Measurements from ENCODE around the gene IGSF23. TPM values are rescaled to one million over a fixed set of nuclear protein-coding genes. Genes with fewer than 3 reads are reported as not detected.

IGSF23 gene
- total RNA-seq, 4 donors from 2014 or later, result not detected

GRCh38 chr19:44661205-44661604, 47.8 kb downstream of the IGSF23 start:
- ATAC-seq (ENCODE audit: low FRiP score) (no peak), DNase-seq (ENCODE audit: low spot score) (no peak)
- TF ChIP-seq, protein P1, sequence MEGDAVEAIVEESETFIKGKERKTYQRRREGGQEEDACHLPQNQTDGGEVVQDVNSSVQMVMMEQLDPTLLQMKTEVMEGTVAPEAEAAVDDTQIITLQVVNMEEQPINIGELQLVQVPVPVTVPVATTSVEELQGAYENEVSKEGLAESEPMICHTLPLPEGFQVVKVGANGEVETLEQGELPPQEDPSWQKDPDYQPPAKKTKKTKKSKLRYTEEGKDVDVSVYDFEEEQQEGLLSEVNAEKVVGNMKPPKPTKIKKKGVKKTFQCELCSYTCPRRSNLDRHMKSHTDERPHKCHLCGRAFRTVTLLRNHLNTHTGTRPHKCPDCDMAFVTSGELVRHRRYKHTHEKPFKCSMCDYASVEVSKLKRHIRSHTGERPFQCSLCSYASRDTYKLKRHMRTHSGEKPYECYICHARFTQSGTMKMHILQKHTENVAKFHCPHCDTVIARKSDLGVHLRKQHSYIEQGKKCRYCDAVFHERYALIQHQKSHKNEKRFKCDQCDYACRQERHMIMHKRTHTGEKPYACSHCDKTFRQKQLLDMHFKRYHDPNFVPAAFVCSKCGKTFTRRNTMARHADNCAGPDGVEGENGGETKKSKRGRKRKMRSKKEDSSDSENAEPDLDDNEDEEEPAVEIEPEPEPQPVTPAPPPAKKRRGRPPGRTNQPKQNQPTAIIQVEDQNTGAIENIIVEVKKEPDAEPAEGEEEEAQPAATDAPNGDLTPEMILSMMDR (IDR thresholded peaks at IDR 0.05), result no peak

DNA sequence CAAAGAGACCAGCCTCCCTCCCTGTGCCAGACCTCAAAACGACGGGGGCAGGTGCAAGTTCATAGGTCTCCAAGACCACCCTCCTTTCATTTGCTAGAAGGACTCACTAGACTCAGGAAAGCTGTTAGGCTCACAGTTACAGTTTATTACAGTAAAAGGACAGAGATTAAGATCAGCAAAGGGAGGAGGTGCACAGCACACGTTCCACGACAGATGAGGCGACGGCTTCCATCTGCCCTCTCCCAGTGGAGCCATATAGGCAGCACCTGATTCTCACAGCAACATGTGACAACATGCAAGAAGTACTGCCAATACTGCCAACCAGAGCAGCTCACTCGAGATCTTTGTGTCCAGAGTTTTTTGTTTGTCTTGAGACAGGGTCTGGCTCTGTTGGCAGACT, 48.5 kb downstream of the IGSF23 start:
- TF ChIP-seq, protein P1 (IDR thresholded peaks at IDR 0.05), result no peak
- DNase-seq (ENCODE audit: low spot score) (no peak), ATAC-seq (ENCODE audit: low FRiP score) (no peak)

DNA sequence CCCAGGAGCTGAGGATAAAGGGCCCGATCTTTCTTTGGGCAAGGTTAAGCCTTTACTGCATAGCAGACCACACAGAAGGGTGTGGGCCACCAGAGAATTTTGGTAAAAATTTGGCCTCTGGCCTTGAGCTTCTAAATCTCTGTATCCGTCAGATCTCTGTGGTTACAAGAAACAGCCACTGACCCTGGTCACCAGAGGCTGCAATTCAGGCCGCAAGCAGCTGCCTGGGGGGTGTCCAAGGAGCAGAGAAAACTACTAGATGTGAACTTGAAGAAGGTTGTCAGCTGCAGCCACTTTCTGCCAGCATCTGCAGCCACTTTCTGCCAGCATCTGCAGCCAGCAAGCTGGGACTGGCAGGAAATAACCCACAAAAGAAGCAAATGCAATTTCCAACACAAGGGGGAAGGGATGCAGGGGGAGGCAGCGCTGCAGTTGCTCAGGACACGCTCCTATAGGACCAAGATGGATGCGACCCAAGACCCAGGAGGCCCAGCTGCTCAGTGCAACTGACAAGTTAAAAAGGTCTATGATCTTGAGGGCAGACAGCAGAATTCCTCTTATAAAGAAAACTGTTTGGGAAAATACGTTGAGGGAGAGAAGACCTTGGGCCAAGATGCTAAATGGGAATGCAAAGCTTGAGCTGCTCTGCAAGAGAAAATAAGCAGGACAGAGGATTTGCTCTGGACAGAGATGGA, 49.5 kb downstream of the IGSF23 start:
- TF ChIP-seq, protein P1 (IDR thresholded peaks at IDR 0.05), result no peak
- ATAC-seq (ENCODE audit: low FRiP score) (no peak), DNase-seq (ENCODE audit: low spot score) (no peak)

- DNase-seq (ENCODE audit: low spot score) (no peak), ATAC-seq (ENCODE audit: low FRiP score) (no peak)
- TF ChIP-seq, protein P1 (IDR thresholded peaks at IDR 0.05), result no peak
These were observed 50.6 kb downstream of the IGSF23 start for GRCh38 chr19:44663996-44664395.

DNA sequence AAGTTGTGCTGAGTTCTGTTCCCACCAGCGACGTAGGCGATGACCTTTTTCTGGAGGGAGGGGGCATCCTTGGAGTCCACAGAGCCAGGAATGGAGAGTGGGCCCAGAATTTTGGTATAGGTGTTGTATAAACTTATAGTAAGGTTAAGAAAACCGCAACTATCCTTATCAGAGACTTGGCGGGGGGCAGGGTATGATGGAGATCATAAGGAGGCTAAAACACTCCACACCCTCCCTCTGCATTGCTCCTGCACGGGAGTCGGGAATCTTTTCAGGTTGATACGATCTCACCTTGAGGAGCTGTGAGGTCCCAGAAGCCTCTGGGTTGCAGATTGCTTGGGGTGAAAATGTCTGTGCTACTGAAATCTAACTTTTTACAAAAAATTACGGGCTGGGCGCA, 51.6 kb downstream of the IGSF23 start:
- DNase-seq (ENCODE audit: low spot score) (no peak), ATAC-seq (ENCODE audit: low FRiP score) (no peak)
- TF ChIP-seq, protein P1 (IDR thresholded peaks at IDR 0.05), result no peak

DNA sequence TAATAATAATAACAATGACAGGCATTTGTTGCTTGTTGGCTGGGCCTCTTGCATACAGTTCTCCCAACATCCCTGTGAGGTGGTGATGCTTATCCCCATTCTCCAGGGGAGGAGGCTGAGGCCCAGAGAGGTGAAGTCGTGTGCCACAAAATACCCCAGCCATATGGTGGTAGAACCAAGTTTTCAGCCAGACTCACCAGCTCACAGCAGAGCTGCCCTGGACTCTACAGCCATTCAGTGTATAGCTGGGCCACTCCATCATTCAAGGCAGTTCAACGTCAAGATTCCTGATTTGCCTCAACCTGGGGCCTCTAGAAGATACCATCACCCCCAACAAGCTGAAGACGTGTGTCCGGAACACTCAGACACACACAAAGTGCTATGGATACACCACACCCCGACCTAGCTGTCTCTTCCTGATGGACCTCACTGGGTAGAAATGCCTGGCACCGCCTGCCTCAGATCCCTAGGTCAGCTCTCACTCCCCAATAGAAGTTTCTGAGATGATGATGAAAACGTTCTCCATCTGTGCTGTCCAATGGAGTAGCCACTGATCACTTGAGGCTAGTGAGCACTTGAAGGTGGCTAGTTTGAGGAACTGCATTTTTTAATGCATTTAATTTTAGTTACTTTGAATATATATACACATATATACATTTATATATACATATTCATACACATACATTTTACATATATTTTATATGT, 53.6 kb downstream of the IGSF23 start:
- no peak for DNase-seq (ENCODE audit: low spot score)
- peak; percentile 19 for ATAC-seq (ENCODE audit: low FRiP score)
- TF ChIP-seq, protein P1 (IDR thresholded peaks at IDR 0.05), result no peak

Data from omental fat pad (tissue), 4 donors.